Transverse colon (tissue), 4 donors: ENCODE results near the gene PAF1.

Source experiments
- CTCF ChIP-seq, 5 experiments: fragments of 200-600 bp in 3 of 5; fragments of 450-650 bp in 2 of 5; sonication (generic) in 3 of 5; IDR thresholded peaks; 1 replicate in 2 of 5; 2 replicates in 3 of 5; pipeline ENCODE4 v1.5.1; 2016 to 2017; ENCODE audit warnings: antibody characterized with exemption in 5 of 5, inconsistent platforms in 3 of 5, mild to moderate bottlenecking in 2 of 5, moderate library complexity in 1 of 5
- EP300 ChIP-seq: sonication (generic); formaldehyde crosslinking; IDR thresholded peaks from one replicate; pipeline ENCODE4 v1.6.1; 2017; ENCODE audit warnings: antibody characterized with exemption, low read depth
- POLR2A ChIP-seq: fragments of 450-650 bp; IDR thresholded peaks from one replicate; pipeline ENCODE4 v1.6.1; 2016; ENCODE audit warnings: antibody characterized with exemption, mild to moderate bottlenecking, moderate library complexity
- POLR2AphosphoS5 ChIP-seq, 3 donors: sonication (generic); formaldehyde crosslinking; IDR thresholded peaks; one replicate each; pipeline ENCODE4 v1.6.1; 2016; ENCODE audit warnings: antibody characterized with exemption in 3 of 3

GRCh38 chr19:39425744-39426143 lies 34.8 kb upstream of the PAF1 start:
- no peak for TF ChIP-seq CTCF (IDR thresholded peaks at IDR 0.05)
- no peak for TF ChIP-seq EP300
- no peak for TF ChIP-seq POLR2AphosphoS5 (IDR thresholded peaks at IDR 0.05)
- no peak for TF ChIP-seq POLR2A
